Activated T-cell treated with anti-CD3 and anti-CD28 coated beads for 1 hour (primary cell): ENCODE results near the gene RANBP10.

Experiments used
- DNase-seq: peaks from one replicate; pipeline ENCODE4 v3.0.0-alpha.2; 2020; ENCODE audit warnings: low read depth

RANBP10 gene

DNA sequence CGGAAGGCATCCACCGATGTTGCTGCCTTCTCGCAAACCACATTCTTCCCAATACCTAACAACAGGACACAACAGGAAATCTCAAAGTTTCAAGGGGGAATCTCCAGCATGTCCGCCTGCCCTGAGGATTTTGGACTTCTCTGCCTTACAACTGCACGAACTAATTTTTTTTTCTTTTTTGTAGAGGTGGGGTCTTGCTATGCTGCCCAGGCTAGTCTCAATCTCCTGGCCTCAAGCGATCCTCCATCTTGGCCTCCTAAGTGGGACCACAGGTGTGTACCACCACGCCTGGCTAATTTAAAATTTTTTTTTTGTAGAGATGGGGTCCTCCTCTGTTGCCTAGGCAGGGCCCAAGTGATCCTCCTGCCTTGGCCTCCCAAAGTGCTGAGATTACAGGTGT lies 130.4 kb downstream of the RANBP10 start:
- DNase-seq = no peak

DNA sequence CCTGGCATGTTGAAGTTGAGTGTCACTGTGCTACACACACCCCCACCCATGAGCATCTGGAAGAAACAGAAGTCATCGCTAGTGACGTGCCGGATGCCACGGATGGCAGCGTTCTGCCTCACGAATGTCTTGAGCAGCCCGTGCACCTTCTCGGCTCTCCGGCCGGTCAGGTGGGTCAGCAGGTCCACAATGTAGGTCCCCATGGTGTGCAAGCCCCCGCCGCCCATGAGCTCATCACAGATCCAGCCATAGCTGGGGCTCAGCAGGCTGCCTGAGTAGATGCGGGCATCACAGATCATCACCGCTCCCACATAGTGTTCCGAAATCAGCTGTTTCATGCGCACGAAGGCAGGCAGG lies 130.8 kb downstream of the RANBP10 start:
- DNase-seq = no peak

DNA sequence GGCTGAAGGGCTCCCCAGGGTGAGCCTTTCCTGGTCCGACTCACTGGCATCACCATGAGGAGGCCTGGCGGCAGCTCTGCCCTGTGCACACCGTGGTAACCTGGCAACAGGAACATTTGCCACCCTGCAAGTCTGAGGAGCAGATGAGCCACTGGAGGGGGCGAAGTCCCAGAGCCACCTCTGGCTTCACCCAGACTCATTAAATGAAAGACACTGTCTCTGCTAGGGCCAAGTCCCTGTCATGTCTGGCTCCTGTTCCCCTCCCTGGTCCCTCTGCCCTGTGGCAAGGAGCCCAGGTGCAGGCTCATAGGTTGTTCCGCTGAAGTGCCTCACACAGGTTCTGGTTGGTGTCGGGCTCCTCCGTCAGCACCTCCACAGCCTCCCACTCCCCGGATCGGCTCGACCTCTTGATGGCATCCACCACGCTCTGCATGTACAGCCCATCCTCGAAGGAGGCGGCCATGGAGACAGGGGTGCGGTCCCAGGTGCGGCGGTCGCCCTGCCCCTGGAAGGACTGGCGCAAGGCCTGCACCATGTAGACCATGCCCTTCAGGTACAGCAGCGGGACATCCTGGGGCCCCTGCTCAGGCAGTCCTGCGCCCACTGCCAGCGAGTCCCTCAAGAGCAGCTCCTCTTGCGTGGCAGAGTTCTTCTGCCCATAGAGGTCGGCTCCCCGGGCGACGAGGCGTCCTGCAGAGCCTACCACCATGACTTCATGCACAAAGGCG lies 131.3 kb downstream of the RANBP10 start:
- DNase-seq = no peak

DNA sequence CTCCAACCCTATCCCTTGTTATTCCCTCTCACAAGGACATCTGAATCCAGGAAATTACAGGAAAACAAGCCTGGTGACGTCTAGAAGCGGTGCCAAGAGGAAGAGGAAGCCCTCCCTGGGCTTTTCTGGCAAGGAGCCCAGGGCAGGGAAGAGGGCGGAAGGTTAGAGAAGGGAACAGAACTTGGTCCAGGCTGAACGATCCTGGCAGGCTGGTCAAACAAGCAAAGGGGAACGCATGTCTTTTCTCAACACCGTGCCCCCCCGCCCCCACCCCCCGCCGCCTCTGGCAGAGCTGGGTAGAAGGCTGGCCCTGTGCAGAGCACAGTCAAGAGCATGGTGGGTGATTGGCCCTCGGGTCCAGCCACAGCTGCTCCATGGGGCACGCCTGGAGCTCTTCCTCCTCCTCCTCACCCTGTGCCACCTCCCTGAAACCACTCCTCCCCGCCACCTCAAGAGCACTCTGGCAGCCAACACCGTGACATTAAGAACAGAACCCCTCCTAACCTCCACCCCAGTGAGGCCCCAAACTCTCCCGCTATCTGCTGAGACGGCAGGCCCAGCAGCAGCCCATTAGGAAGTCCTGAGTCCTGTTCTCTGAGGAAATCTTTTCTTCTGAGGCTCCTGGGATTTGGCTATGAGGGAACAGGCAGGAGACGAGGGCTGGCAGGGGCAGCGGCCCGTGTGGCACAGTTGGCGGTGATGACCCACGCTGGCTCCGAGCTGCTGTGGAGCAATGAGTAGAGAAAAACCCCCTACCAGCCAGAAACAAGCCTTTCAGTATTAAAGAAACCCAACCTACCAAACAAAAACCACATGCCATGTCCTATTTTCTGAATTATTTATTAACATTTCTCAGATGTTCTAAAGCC lies 132.4 kb downstream of the RANBP10 start:
- no peak for DNase-seq
